Tibial nerve (tissue), 4 donors: Measurements from ENCODE around the gene SNX30. TPM values are rescaled to one million over a fixed set of nuclear protein-coding genes. Genes with fewer than 3 reads are reported as not detected.

Experiments used
- DNase-seq, 2 donors: peaks; one replicate each; pipeline ENCODE4 v3.0.0-alpha.2; 2019; ENCODE audit warnings: low spot score in 2 of 2
- H3K27ac ChIP-seq, 4 donors: fragments of 200-600 bp; sonication (generic) in 3 of 4; one replicate each; pipeline ENCODE4 v1.5.1; 2017 to 2019; ENCODE audit warnings: mild to moderate bottlenecking in 1 of 4
- H3K27me3 ChIP-seq, 2 donors: fragments of 200-600 bp; sonication (generic) in 1 of 2; one replicate each; pipeline versions ENCODE4 v1.5.1 to v1.6.0; 2017 to 2019
- H3K36me3 ChIP-seq, 3 donors: fragments of 200-600 bp; sonication (generic); one replicate each; pipeline ENCODE4 v1.5.1; 2018 to 2019
- H3K4me1 ChIP-seq, 4 donors: fragments of 200-600 bp; sonication (generic) in 3 of 4; one replicate each; pipeline ENCODE4 v1.5.1; 2017 to 2019
- H3K4me3 ChIP-seq, 4 donors: fragments of 200-600 bp; sonication (generic) in 3 of 4; one replicate each; pipeline ENCODE4 v1.5.1; 2017 to 2019; ENCODE audit warnings: mild to moderate bottlenecking in 1 of 4, moderate library complexity in 1 of 4
- H3K9me3 ChIP-seq, 4 donors: fragments of 200-600 bp; sonication (generic) in 3 of 4; one replicate each; pipeline ENCODE4 v1.5.1; 2017 to 2019
- CTCF ChIP-seq, 5 experiments: fragments of 200-600 bp in 3 of 5; fragments of 450-650 bp in 2 of 5; sonication (generic) in 3 of 5; IDR thresholded peaks; one replicate each; pipeline ENCODE4 v1.5.1; 2016 to 2019; ENCODE audit warnings: antibody characterized with exemption in 5 of 5, mild to moderate bottlenecking in 3 of 5, moderate library complexity in 2 of 5
- EP300 ChIP-seq, 2 donors: sonication (generic); formaldehyde crosslinking; IDR thresholded peaks; one replicate each; pipeline ENCODE4 v1.6.1; 2017; ENCODE audit warnings: antibody characterized with exemption in 2 of 2, mild to moderate bottlenecking in 1 of 2
- POLR2A ChIP-seq, 2 donors: fragments of 450-650 bp; IDR thresholded peaks; one replicate each; pipeline ENCODE4 v1.6.1; 2017; ENCODE audit warnings: antibody characterized with exemption in 2 of 2, mild to moderate bottlenecking in 2 of 2, moderate library complexity in 2 of 2
- WGBS, 2 donors: methylation state at CpG; one replicate each; pipeline ENCODE4 v1.1.5; 2018; 5-methylcytosine and 5-hydroxymethylcytosine counted together
- total RNA-seq, 4 donors: library from RNA; depleted of rRNA; stranded (reverse); fragments of >200 nt; gene quantifications; one replicate each; pipeline ENCODE4 v1.1.0, GENCODE V29; 2016

SNX30 gene
- total RNA-seq, 4 donors from 2014 or later = 14.9 to 25.3 (median 17.0) TPM

- no peak overlapping the region for H3K4me3 ChIP-seq
- H3K9me3 ChIP-seq = no peaks in the 10 kb centered on the region
- H3K27me3 ChIP-seq = no peaks in the 10 kb centered on the region
- WGBS, 2 donors = 71 to 81% methylated on average over 12 to 13 of the region's 13 CpGs
- peaks cover 0 to 11% (median 1%) of the 10 kb centered on the region in 4 donors for H3K4me1 ChIP-seq
- H3K27ac ChIP-seq = no peak overlapping the region
- H3K36me3 ChIP-seq = peaks cover 0 to 30% (median 0%) of the 10 kb centered on the region in 3 donors
- DNase-seq = no peak
- no peak for TF ChIP-seq EP300 (IDR thresholded peaks at IDR 0.05)
- TF ChIP-seq POLR2A (IDR thresholded peaks at IDR 0.05) = no peak
- no peak for TF ChIP-seq CTCF (IDR thresholded peaks at IDR 0.05)
Observed at GRCh38 chr9:112848316-112849151, 98.0 kb downstream of the SNX30 start.

- H3K4me1 ChIP-seq = peaks cover 0 to 11% (median 1%) of the 10 kb centered on the region in 4 donors
- peaks cover 0 to 36% (median 0%) of the 10 kb centered on the region in 3 donors for H3K36me3 ChIP-seq
- H3K27me3 ChIP-seq = no peaks in the 10 kb centered on the region
- no peak for TF ChIP-seq POLR2A (IDR thresholded peaks at IDR 0.05)
- TF ChIP-seq EP300 (IDR thresholded peaks at IDR 0.05) = no peak
- no peak for TF ChIP-seq CTCF (IDR thresholded peaks at IDR 0.05)
- no peak for DNase-seq
- no peak overlapping the region for H3K4me3 ChIP-seq
- no peaks in the 10 kb centered on the region for H3K9me3 ChIP-seq
- WGBS, 2 donors = 77 to 79% methylated on average over 6 of the region's 6 CpGs
- H3K27ac ChIP-seq = no peak overlapping the region
Observed at GRCh38 chr9:112849363-112849922, 98.9 kb downstream of the SNX30 start.

- Histone ChIP-seq H3K9me3 (no peaks in the 10 kb centered on the region), H3K4me1 (peaks cover 0 to 6% (median 0%) of the 10 kb centered on the region in 4 donors), H3K4me3 (no peak overlapping the region), H3K27ac (no peak overlapping the region), H3K36me3 (peaks cover 0 to 40% (median 0%) of the 10 kb centered on the region in 3 donors), H3K27me3 (no peaks in the 10 kb centered on the region)
- DNase-seq = no peak
- WGBS, 2 donors = 84 to 88% methylated on average over 6 of the region's 6 CpGs
- TF ChIP-seq POLR2A (IDR thresholded peaks at IDR 0.05) = no peak
- TF ChIP-seq EP300 (IDR thresholded peaks at IDR 0.05) = no peak
- TF ChIP-seq CTCF (IDR thresholded peaks at IDR 0.05) = no peak
Observed at GRCh38 chr9:112850840-112851239, 100.3 kb downstream of the SNX30 start.

DNA sequence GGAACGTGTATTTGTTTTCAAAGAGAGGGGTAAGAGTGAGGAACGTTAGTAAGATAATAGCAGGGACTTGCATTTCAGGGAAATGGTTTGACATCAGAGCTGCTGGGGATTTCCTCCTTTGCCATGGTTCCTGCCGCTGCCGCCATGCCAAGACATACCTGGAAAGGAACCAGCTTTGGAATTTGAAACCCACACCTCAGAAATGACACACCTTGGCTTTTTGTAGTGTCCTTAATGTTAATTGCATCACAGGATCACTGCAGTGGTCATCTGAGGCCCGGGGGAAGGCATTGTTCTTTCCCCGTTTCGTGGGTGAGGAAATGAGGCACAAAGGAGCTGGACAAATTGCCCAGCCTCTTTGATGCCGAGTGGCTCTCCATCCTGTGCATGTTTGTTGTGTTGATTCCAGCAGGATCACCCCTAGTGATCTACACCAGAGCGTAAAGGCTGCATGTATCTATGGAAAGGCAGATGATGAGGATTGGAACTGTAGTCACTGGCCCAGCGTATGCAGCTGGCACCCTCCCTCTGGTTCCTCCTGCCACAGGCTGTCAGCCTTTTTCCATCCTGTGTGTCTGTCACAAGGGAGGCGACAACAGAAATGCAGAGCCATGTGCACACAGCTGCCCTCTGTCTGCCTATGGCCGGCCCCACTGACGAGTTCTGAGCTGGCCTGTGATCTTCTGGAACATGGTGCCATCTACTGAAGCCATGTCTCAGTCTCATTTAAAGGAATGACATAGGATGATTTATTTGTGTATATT, 102.4 kb downstream of the SNX30 start:
- Histone ChIP-seq H3K27ac (no peak overlapping the region), H3K4me1 (peaks cover 0 to 6% (median 0%) of the 10 kb centered on the region in 4 donors), H3K36me3 (peaks cover 0 to 40% (median 0%) of the 10 kb centered on the region in 3 donors), H3K4me3 (no peak overlapping the region), H3K27me3 (no peaks in the 10 kb centered on the region), H3K9me3 (no peaks in the 10 kb centered on the region)
- TF ChIP-seq EP300 (IDR thresholded peaks at IDR 0.05) (no peak), CTCF (IDR thresholded peaks at IDR 0.05) (no peak), POLR2A (IDR thresholded peaks at IDR 0.05) (no peak)
- 57 to 61% methylated on average over 13 of the region's 13 CpGs for WGBS, 2 donors
- DNase-seq = no peak
